ENCODE results near the gene EHMT2. TPM values are rescaled to one million over a fixed set of nuclear protein-coding genes. Genes with fewer than 3 reads are reported as not detected.

Gene EHMT2
- total RNA-seq, 3 donors from 2014 or later (not counting 1 experiment from before 2014, with no cell fraction given), result 49.3 to 56.6 (median 55.8) TPM

GRCh38 chr6:31880616-31881015 is 16.9 kb downstream of the EHMT2 start:
- intact Hi-C loops (cut with micrococcal nuclease), result no loop called here
- 98% methylated on average over 10 of the region's 10 CpGs for WGBS (ENCODE audit: insufficient coverage)
- Mint-ChIP-seq H3K9me3 (no peaks in the 10 kb centered on the region), H3K36me3 (peaks cover 10% of the 10 kb centered on the region), H3K27ac (no peak overlapping the region), H3K27me3 (ENCODE audit: low read depth in 2 of 2) (no peaks in the 10 kb centered on the region), H3K4me3 (no peak overlapping the region), H3K4me1 (peaks cover 0 to 10% of the 10 kb centered on the region in 2 donors)
- H3K4me1 ChIP-seq (ENCODE audit: control insufficient read depth, insufficient read depth, low read length), result no peaks in the 10 kb centered on the region
- no peak for TF ChIP-seq CTCF (IDR thresholded peaks at IDR 0.05)
- H3K4me3 ChIP-seq (ENCODE audit: low read length), result no peak overlapping the region
- ATAC-seq (no peak), DNase-seq (no peak)
- no peaks in the 10 kb centered on the region for H3K27me3 ChIP-seq (ENCODE audit: control insufficient read depth, insufficient read depth, low read length)
- no peaks in the 10 kb centered on the region for H3K9me3 ChIP-seq (ENCODE audit: control insufficient read depth, insufficient read depth, low read length)
- peaks cover 50% of the 10 kb centered on the region for H3K36me3 ChIP-seq (ENCODE audit: control insufficient read depth, insufficient read depth, low read length)
- H3K27ac ChIP-seq (ENCODE audit: low read length), result no peak overlapping the region

- no peak overlapping the region for H3K27ac Mint-ChIP-seq
- H3K4me3 ChIP-seq (ENCODE audit: low read length), result no peak overlapping the region
- H3K4me1 ChIP-seq (ENCODE audit: control insufficient read depth, insufficient read depth, low read length), result no peaks in the 10 kb centered on the region
- H3K4me3 Mint-ChIP-seq, result no peak overlapping the region
- no peak for ATAC-seq
- H3K36me3 Mint-ChIP-seq, result peaks cover 10% of the 10 kb centered on the region
- no peak for DNase-seq
- no peak for TF ChIP-seq CTCF (IDR thresholded peaks at IDR 0.05)
- H3K4me1 Mint-ChIP-seq, result peaks cover 0 to 10% of the 10 kb centered on the region in 2 donors
- intact Hi-C loops (cut with micrococcal nuclease), result no loop called here
- no peaks in the 10 kb centered on the region for H3K27me3 ChIP-seq (ENCODE audit: control insufficient read depth, insufficient read depth, low read length)
- no peaks in the 10 kb centered on the region for H3K9me3 Mint-ChIP-seq
- peaks cover 50% of the 10 kb centered on the region for H3K36me3 ChIP-seq (ENCODE audit: control insufficient read depth, insufficient read depth, low read length)
- H3K27me3 Mint-ChIP-seq (ENCODE audit: low read depth in 2 of 2), result no peaks in the 10 kb centered on the region
- H3K27ac ChIP-seq (ENCODE audit: low read length), result no peak overlapping the region
- WGBS (ENCODE audit: insufficient coverage), result 94% methylated on average over 10 of the region's 10 CpGs
- no peaks in the 10 kb centered on the region for H3K9me3 ChIP-seq (ENCODE audit: control insufficient read depth, insufficient read depth, low read length)
Observed at GRCh38 chr6:31879901-31880300, 17.6 kb downstream of the EHMT2 start.

DNA sequence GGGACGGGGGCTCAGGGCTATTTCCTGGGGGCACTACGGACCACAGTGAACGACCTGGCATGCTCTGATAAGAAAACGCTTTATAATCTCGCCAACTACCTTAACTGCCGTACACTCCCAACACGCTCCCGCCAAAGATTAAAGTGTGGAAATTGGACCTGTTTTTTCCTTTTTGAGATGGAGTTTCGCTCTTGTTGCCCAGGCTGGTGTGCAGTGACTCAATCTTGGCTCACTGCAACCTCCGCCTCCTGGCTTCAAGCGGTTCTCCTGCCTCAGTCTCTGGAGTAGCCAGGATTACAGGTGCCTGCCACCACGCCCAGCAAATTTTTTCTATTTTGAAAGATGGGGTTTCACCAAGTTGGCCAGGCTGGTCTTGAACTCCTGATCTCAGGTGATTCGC is 18.4 kb downstream of the EHMT2 start:
- Mint-ChIP-seq H3K9me3 (no peaks in the 10 kb centered on the region), H3K4me1 (peaks cover 0 to 10% of the 10 kb centered on the region in 2 donors), H3K27me3 (ENCODE audit: low read depth in 2 of 2) (no peaks in the 10 kb centered on the region), H3K36me3 (peaks cover 10% of the 10 kb centered on the region), H3K4me3 (no peak overlapping the region), H3K27ac (no peak overlapping the region)
- no peak for TF ChIP-seq CTCF (IDR thresholded peaks at IDR 0.05)
- H3K36me3 ChIP-seq (ENCODE audit: control insufficient read depth, insufficient read depth, low read length), result peaks cover 42% of the 10 kb centered on the region
- H3K27me3 ChIP-seq (ENCODE audit: control insufficient read depth, insufficient read depth, low read length), result no peaks in the 10 kb centered on the region
- H3K4me3 ChIP-seq (ENCODE audit: low read length), result no peak overlapping the region
- intact Hi-C loops (cut with micrococcal nuclease), result no loop called here
- no peak for ATAC-seq
- 87% methylated on average over 13 of the region's 13 CpGs for WGBS (ENCODE audit: insufficient coverage)
- H3K4me1 ChIP-seq (ENCODE audit: control insufficient read depth, insufficient read depth, low read length), result no peaks in the 10 kb centered on the region
- H3K9me3 ChIP-seq (ENCODE audit: control insufficient read depth, insufficient read depth, low read length), result no peaks in the 10 kb centered on the region
- H3K27ac ChIP-seq (ENCODE audit: low read length), result no peak overlapping the region
- no peak for DNase-seq

DNA sequence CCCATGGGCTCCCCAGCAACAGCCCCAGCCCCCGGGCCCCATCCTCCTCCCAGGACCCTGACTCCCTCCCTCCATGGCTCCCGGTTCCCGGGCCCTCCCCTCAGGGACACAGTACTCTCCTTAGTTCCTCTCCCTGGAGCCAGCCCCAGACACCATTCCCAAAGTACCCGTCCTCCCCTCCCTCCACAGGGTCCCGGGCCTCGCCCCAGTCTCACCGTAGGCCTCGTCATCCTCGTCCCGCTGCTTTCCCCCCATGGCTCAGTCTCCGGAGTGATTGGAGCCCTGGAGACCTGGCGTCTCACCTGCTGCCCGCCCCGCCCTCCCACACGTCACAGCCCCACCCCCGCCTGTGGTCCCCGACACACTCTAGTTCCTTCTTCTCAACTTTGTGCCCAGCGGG is 18.8 kb downstream of the EHMT2 start, which contains the start of gene SLC44A4:
TSS of gene SLC44A4 (minus strand) at position 272 of the 400 bp plus-strand sequence. CDS start at position 255, 17 bp downstream.
- intact Hi-C loops (cut with micrococcal nuclease), result no loop called here
- Histone ChIP-seq H3K4me1 (ENCODE audit: control insufficient read depth, insufficient read depth, low read length) (no peaks in the 10 kb centered on the region), H3K27me3 (ENCODE audit: control insufficient read depth, insufficient read depth, low read length) (no peaks in the 10 kb centered on the region), H3K9me3 (ENCODE audit: control insufficient read depth, insufficient read depth, low read length) (no peaks in the 10 kb centered on the region), H3K4me3 (ENCODE audit: low read length) (no peak within 1 kb of the TSS), H3K36me3 (ENCODE audit: control insufficient read depth, insufficient read depth, low read length) (peaks cover 40% of the 10 kb centered on the region), H3K27ac (ENCODE audit: low read length) (no peak within 1 kb of the TSS)
- Mint-ChIP-seq H3K4me1 (peaks cover 0 to 10% of the 10 kb centered on the region in 2 donors), H3K36me3 (peaks cover 10% of the 10 kb centered on the region), H3K27ac (peak within 1 kb of the TSS in 1 of 2 donors; percentile 18), H3K4me3 (no peak within 1 kb of the TSS), H3K9me3 (no peaks in the 10 kb centered on the region), H3K27me3 (ENCODE audit: low read depth in 2 of 2) (no peaks in the 10 kb centered on the region)
- WGBS (ENCODE audit: insufficient coverage), result 78% methylated on average over 18 of the region's 18 CpGs
- no peak for TF ChIP-seq CTCF (IDR thresholded peaks at IDR 0.05)
- ATAC-seq (no peak), DNase-seq (no peak)

Data from natural killer cell (primary cell).